Adipocyte (in vitro differentiated cells): Measurements from ENCODE around the gene FUZ.

Source experiments
- DNase-seq: peaks from one replicate; pipeline ENCODE4 v3.0.0-alpha.2; 2015; ENCODE audit warnings: low read depth
- H3K27me3 ChIP-seq: replicated peaks from 2 replicates; pipeline ENCODE4 v1.7.0; 2013; ENCODE audit warnings: mild to moderate bottlenecking, low read length, moderate library complexity; ENCODE audit not compliant: control insufficient read depth, insufficient read depth
- H3K36me3 ChIP-seq: 2 replicates; pipeline ENCODE4 v1.7.0; 2013; ENCODE audit warnings: low read length, mild to moderate bottlenecking, moderate library complexity; ENCODE audit not compliant: control insufficient read depth, insufficient read depth, severe bottlenecking
- H3K4me1 ChIP-seq: 2 replicates; pipeline ENCODE4 v1.7.0; 2013; ENCODE audit warnings: mild to moderate bottlenecking, low read length, moderate library complexity; ENCODE audit not compliant: control insufficient read depth, insufficient read depth
- H3K4me3 ChIP-seq: 2 replicates; pipeline ENCODE4 v1.7.0; 2013; ENCODE audit warnings: mild to moderate bottlenecking, low read length, moderate library complexity
- H3K9ac ChIP-seq: 2 replicates; pipeline ENCODE4 v1.7.0; 2013; ENCODE audit warnings: mild to moderate bottlenecking, low read length, moderate library complexity
- H3K9me3 ChIP-seq: 2 replicates; pipeline ENCODE4 v1.7.0; 2013; ENCODE audit warnings: mild to moderate bottlenecking, low read length, moderate library complexity; ENCODE audit not compliant: control insufficient read depth

Gene FUZ

DNA sequence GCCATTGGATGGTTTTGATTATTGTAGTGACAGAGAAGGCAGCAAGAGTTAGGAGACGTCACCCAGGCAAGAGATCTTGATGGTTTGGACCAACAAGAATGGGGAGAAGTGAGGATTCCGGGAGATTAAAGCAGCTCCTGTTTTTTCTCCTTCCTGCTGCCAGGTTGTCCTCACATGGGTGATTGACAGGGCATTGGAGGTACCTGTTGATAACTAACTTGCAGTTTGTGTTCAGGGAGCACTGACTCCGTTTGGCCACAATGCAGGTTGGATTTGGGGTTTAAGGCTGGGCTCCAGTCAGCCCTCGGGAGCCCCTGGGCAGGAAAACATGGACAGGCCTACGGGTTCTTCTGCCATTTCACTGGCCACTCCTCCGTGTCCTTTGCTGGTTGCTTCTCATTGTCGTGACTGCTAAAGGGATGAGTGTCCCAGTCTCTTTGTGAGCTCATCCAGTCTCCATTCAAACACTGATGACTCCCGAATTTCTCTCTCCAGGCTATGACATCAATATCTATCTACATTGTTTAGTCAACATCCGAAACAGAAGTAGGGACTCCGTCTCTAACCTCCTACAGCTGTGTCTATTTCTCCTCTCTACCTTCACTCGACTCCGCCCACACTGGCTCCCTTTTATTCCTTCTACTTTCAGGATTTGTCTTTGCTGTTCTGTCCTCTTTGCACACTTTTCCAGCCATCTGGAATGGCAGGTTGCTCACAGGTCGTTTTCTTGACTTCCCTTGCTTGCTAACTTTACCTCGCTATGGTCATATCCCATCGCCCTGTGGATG is 36.5 kb upstream of the FUZ start:
- Histone ChIP-seq H3K9me3 (no peaks in the 10 kb centered on the region), H3K9ac (peak overlapping the region; percentile 100), H3K36me3 (peaks cover 5% of the 10 kb centered on the region), H3K4me3 (peak overlapping the region; percentile 95), H3K27me3 (no peaks in the 10 kb centered on the region), H3K4me1 (peaks cover 28% of the 10 kb centered on the region)
- no peak for DNase-seq

DNA sequence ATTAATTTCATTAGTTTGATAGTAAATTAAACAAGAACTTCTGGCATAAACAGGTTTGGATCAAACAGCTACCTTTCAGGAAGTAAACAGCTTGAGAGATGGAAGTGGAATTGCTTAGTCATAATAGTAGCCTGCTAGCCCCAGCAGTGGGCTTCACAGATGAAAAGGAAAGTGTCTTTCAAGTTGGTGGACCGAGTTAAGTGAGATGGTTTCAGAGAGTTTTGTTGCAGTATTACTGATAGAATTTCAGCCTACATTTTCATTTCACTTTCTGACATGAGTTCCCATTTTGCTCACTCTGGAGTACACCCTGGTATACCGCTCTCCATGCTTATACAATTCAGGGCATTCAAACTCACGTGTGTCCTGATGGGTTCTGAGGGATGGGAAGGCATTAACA is 35.8 kb upstream of the FUZ start:
- no peaks in the 10 kb centered on the region for H3K27me3 ChIP-seq
- H3K9ac ChIP-seq = no peak overlapping the region
- no peaks in the 10 kb centered on the region for H3K36me3 ChIP-seq
- H3K9me3 ChIP-seq = no peaks in the 10 kb centered on the region
- no peak for DNase-seq
- no peak overlapping the region for H3K4me3 ChIP-seq
- peaks cover 28% of the 10 kb centered on the region for H3K4me1 ChIP-seq

DNA sequence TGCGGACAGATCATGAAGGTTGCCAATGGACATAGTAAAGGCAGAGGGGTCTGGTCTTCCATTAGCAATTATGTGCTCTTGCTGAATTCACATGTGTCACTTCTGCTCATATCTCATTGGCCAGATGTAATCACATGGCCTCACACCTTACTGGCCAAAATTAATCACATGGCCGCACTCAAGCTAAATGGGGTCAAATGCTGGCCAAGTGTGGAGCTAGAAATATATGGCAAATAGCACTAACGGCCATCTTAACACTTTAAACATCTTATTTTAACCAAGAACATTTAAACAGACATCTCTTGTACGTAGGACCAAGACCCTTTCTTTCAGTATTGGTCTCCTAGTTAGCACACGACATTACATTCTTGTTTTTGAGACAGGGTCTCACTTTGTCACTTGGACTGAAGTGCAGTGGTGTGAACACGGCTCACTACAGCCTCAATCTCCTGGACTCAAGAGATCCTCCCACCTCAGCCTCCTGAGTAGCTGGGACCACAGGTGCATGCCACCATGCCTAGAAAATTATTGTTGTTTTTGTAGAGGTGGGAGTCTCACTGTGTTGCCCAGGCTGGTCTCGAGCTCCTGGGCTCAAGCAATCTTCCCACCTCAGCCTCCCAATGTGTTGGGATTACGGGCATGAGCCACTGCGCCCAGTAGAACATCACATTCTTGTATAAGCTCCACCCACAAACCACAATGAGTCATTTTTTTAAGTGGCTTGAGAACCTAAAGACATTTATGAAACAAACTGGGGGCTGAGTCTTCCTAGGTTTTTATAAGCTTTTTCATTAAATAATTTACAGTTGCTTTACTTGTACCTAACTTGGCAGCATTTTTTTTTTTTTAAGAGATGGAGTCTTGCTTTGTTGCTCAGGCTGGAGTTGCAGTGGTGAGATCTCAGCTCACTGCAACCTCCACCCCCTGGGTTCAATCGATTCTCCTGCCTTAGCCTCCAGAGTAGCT is 34.9 kb upstream of the FUZ start:
- Histone ChIP-seq H3K4me3 (no peak overlapping the region), H3K9me3 (no peaks in the 10 kb centered on the region), H3K27me3 (no peaks in the 10 kb centered on the region), H3K4me1 (peaks cover 23% of the 10 kb centered on the region), H3K9ac (no peak overlapping the region), H3K36me3 (no peaks in the 10 kb centered on the region)
- DNase-seq = peak; percentile 68

DNA sequence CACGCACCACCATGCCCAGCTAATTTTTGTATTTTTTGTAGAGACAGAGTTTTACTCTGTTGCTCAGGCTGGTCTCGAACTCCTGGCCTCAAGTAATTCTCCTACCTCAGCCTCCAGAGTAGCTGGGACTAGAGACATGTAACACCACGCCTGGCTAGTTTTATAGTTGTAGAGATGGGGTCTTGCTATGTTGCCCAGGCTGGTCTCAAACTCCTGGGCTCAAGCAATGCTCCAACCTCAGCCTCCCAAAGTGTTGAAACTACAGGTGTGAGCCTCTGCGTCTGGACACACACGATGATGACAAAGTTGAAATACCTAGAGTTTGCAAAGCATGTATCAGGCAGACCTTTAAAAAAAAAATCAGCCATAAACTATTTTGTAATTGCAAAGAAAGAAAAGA is 33.3 kb upstream of the FUZ start:
- H3K36me3 ChIP-seq = no peaks in the 10 kb centered on the region
- no peaks in the 10 kb centered on the region for H3K9me3 ChIP-seq
- H3K4me1 ChIP-seq = peaks cover 12% of the 10 kb centered on the region
- H3K9ac ChIP-seq = no peak overlapping the region
- H3K27me3 ChIP-seq = no peaks in the 10 kb centered on the region
- DNase-seq = no peak
- no peak overlapping the region for H3K4me3 ChIP-seq

GRCh38 chr19:49845414-49845813 is 32.3 kb upstream of the FUZ start:
- Histone ChIP-seq H3K9me3 (no peaks in the 10 kb centered on the region), H3K9ac (no peak overlapping the region), H3K36me3 (peaks cover 8% of the 10 kb centered on the region), H3K4me3 (no peak overlapping the region), H3K27me3 (no peaks in the 10 kb centered on the region), H3K4me1 (peaks cover 12% of the 10 kb centered on the region)
- DNase-seq = no peak

- H3K36me3 ChIP-seq = peaks cover 15% of the 10 kb centered on the region
- DNase-seq = no peak
- no peaks in the 10 kb centered on the region for H3K9me3 ChIP-seq
- no peak overlapping the region for H3K9ac ChIP-seq
- H3K4me1 ChIP-seq = peaks cover 7% of the 10 kb centered on the region
- no peaks in the 10 kb centered on the region for H3K27me3 ChIP-seq
- H3K4me3 ChIP-seq = no peak overlapping the region
Observed at GRCh38 chr19:49844138-49845095, 31.3 kb upstream of the FUZ start.

DNA sequence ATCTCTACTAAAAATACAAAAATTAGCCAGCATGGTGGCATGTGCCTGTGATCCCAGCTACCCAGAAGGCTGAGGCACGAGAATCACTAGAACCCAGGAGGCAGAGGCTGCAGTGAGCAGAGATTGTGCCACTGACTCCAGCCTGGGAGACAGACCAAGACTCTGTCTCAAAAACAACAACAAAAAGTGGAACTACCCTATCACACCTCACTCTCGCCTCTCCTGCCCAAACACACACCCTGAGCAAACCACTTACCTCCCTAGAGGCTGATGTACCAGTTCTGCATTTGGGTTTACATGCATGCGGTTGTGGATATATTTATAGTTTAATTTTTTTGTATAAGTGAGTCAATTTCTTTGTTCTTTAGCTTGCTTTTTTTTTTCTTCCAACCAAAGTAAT is 30.2 kb upstream of the FUZ start:
- Histone ChIP-seq H3K27me3 (no peaks in the 10 kb centered on the region), H3K4me1 (peaks cover 2% of the 10 kb centered on the region), H3K36me3 (peaks cover 26% of the 10 kb centered on the region), H3K9ac (no peak overlapping the region), H3K9me3 (no peaks in the 10 kb centered on the region), H3K4me3 (no peak overlapping the region)
- DNase-seq = no peak

DNA sequence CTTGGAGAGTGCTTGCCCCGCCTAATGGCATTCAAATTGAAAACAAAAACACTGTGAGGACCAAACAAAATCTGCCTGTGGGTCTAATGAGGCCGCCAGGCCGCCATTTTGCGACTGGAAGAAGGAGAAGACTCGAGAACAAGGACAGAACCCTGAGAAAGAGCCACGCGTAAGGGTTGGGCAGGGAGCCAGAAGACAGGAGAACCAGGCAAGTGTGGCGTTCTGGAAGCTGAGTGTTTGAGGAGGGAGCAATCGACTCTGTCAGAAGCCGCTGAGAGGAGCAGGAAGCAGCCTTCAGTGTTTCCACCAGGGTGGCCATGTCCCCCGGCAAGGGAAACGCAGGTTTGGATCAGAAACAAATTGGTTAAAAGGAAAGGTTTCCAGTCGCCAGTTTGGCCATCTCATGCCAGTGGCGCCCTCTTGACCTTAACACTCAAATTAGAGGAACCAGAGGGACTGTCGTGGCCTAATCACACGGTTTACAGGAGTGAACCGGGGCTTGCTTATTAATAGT is 27.7 kb upstream of the FUZ start:
- Histone ChIP-seq H3K27me3 (no peaks in the 10 kb centered on the region), H3K36me3 (peaks cover 37% of the 10 kb centered on the region), H3K9ac (no peak overlapping the region), H3K4me3 (no peak overlapping the region), H3K4me1 (no peaks in the 10 kb centered on the region), H3K9me3 (no peaks in the 10 kb centered on the region)
- DNase-seq = no peak

- Histone ChIP-seq H3K27me3 (no peaks in the 10 kb centered on the region), H3K9me3 (no peaks in the 10 kb centered on the region), H3K9ac (no peak overlapping the region), H3K4me3 (no peak overlapping the region), H3K4me1 (no peaks in the 10 kb centered on the region), H3K36me3 (peaks cover 39% of the 10 kb centered on the region)
- DNase-seq = no peak
Observed at GRCh38 chr19:49840321-49840720, 27.2 kb upstream of the FUZ start.

GRCh38 chr19:49839713-49840112 is 26.6 kb upstream of the FUZ start:
- Histone ChIP-seq H3K9ac (no peak overlapping the region), H3K36me3 (peaks cover 45% of the 10 kb centered on the region)
- DNase-seq = no peak

More at GRCh38 chr19:49839713-49840112, 26.6 kb upstream of the FUZ start:
- H3K4me3 ChIP-seq = no peak overlapping the region
- no peaks in the 10 kb centered on the region for H3K27me3 ChIP-seq
- H3K4me1 ChIP-seq = no peaks in the 10 kb centered on the region
- no peaks in the 10 kb centered on the region for H3K9me3 ChIP-seq
